Trophoblast cell (in vitro differentiated cells and primary cell): ENCODE results near the gene GREM2.

Experiments used
- DNase-seq, 2 donors: peaks; one replicate each; pipeline ENCODE4 v3.0.0-alpha.2; 2016
- H2AFZ ChIP-seq: 2 replicates; pipeline ENCODE4 v1.6.1; 2013; ENCODE audit warnings: low read length, moderate library complexity, mild to moderate bottlenecking; ENCODE audit not compliant: insufficient read depth, poor library complexity
- H2AK5ac ChIP-seq: 2 replicates; pipeline ENCODE4 v1.6.1; 2013; ENCODE audit warnings: mild to moderate bottlenecking, low read length
- H2BK120ac ChIP-seq: 2 replicates; pipeline ENCODE4 v1.6.1; 2013; ENCODE audit warnings: low read length, mild to moderate bottlenecking, moderate library complexity; ENCODE audit not compliant: insufficient read depth, poor library complexity
- H2BK12ac ChIP-seq: 2 replicates; pipeline ENCODE4 v1.6.1; 2013; ENCODE audit warnings: mild to moderate bottlenecking, low read length, moderate library complexity
- H2BK5ac ChIP-seq: 2 replicates; pipeline ENCODE4 v1.6.1; 2013; ENCODE audit warnings: low read length, low read depth, moderate library complexity, mild to moderate bottlenecking; ENCODE audit not compliant: poor library complexity
- H3K14ac ChIP-seq: 2 replicates; pipeline ENCODE4 v1.6.1; 2013; ENCODE audit warnings: mild to moderate bottlenecking, low read length
- H3K18ac ChIP-seq: 2 replicates; pipeline ENCODE4 v1.6.1; 2013; ENCODE audit warnings: mild to moderate bottlenecking, low read length
- H3K23ac ChIP-seq: 2 replicates; pipeline ENCODE4 v1.6.1; 2013; ENCODE audit warnings: low read length
- H3K27ac ChIP-seq: 2 replicates; pipeline ENCODE4 v1.5.1; 2013; ENCODE audit warnings: low read depth, mild to moderate bottlenecking, inconsistent platforms, low read length, moderate library complexity
- H3K27me3 ChIP-seq: 2 replicates; pipeline ENCODE4 v1.6.1; 2013; ENCODE audit warnings: inconsistent platforms, mild to moderate bottlenecking, low read length, moderate library complexity; ENCODE audit not compliant: insufficient read depth
- H3K36me3 ChIP-seq, 2 experiments: 1 replicate in 1 of 2; 2 replicates in 1 of 2; pipeline ENCODE4 v1.6.1; 2013; ENCODE audit warnings: low read length in 2 of 2, mild to moderate bottlenecking in 2 of 2, moderate library complexity in 1 of 2; ENCODE audit not compliant: insufficient read depth in 2 of 2, control insufficient read depth in 1 of 2
- H3K4ac ChIP-seq: 2 replicates; pipeline ENCODE4 v1.6.1; 2013; ENCODE audit warnings: low read depth, mild to moderate bottlenecking, low read length, moderate library complexity
- H3K4me1 ChIP-seq, 2 experiments: 1 replicate in 1 of 2; 2 replicates in 1 of 2; pipeline ENCODE4 v1.6.1; 2013; ENCODE audit warnings: low read length in 2 of 2, mild to moderate bottlenecking in 2 of 2, moderate library complexity in 1 of 2; ENCODE audit not compliant: insufficient read depth in 2 of 2, control insufficient read depth in 1 of 2
- H3K4me2 ChIP-seq: 2 replicates; pipeline ENCODE4 v1.6.1; 2013; ENCODE audit warnings: inconsistent platforms, mild to moderate bottlenecking, low read length, moderate library complexity
- H3K4me3 ChIP-seq: 2 replicates; pipeline ENCODE4 v1.5.1; 2013; ENCODE audit warnings: mild to moderate bottlenecking, low read depth, low read length, inconsistent platforms
- H3K79me1 ChIP-seq: one replicate; pipeline ENCODE4 v1.6.1; 2013; ENCODE audit warnings: low read length
- H3K79me2 ChIP-seq: 2 replicates; pipeline ENCODE4 v1.6.1; 2013; ENCODE audit warnings: low read length, mild to moderate bottlenecking; ENCODE audit not compliant: control insufficient read depth, insufficient read depth, poor library complexity
- H3K9ac ChIP-seq: 2 replicates; pipeline ENCODE4 v1.6.1; 2013; ENCODE audit warnings: mild to moderate bottlenecking, low read length
- H3K9me3 ChIP-seq: 2 replicates; pipeline ENCODE4 v1.6.1; 2013; ENCODE audit warnings: low read depth, mild to moderate bottlenecking, control low read depth, inconsistent platforms, low read length; ENCODE audit not compliant: insufficient read depth
- H4K12ac ChIP-seq: 2 replicates; pipeline ENCODE4 v1.6.1; 2013; ENCODE audit warnings: low read depth, mild to moderate bottlenecking, low read length, moderate library complexity
- H4K8ac ChIP-seq: 2 replicates; pipeline ENCODE4 v1.6.1; 2013; ENCODE audit warnings: low read depth, mild to moderate bottlenecking, low read length, moderate library complexity
- H4K91ac ChIP-seq: one replicate; pipeline ENCODE4 v1.6.1; 2013; ENCODE audit warnings: low read depth, mild to moderate bottlenecking, low read length, moderate library complexity
- WGBS: extraction: QIAGEN DNeasy Blood & Tissue Kit; methylation state at CpG from one replicate; pipeline ENCODE4 v1.1.7; 2013; ENCODE audit warnings: missing lambda C conversion rate; ENCODE audit not compliant: insufficient read length, insufficient coverage; ENCODE audit errors: extremely low coverage; 5-methylcytosine and 5-hydroxymethylcytosine counted together

GREM2 gene

GRCh38 chr1:240478536-240478935 lies 133.4 kb downstream of the GREM2 start:
- H3K27ac ChIP-seq: no peak overlapping the region
- DNase-seq: no peak
- H2BK12ac ChIP-seq: no peak overlapping the region
- H3K27me3 ChIP-seq: no peaks in the 10 kb centered on the region
- H3K9me3 ChIP-seq: no peaks in the 10 kb centered on the region
- H3K9ac ChIP-seq: no peak overlapping the region
- WGBS: no CpG with 5 or more reads among the region's 6 CpGs
- H3K79me2 ChIP-seq: no peaks in the 10 kb centered on the region
- no peak overlapping the region for H4K8ac ChIP-seq
- no peak overlapping the region for H3K23ac ChIP-seq
- no peaks in the 10 kb centered on the region for H3K36me3 ChIP-seq
- H3K4me2 ChIP-seq: no peak overlapping the region
- H3K4me1 ChIP-seq: peaks cover 2 to 3% of the 10 kb centered on the region in 2 experiments
- no peak overlapping the region for H3K4me3 ChIP-seq
- H3K14ac ChIP-seq: no peak overlapping the region
- H2AK5ac ChIP-seq: no peak overlapping the region
- no peak overlapping the region for H3K4ac ChIP-seq
- H3K18ac ChIP-seq: no peak overlapping the region
- no peak overlapping the region for H2BK120ac ChIP-seq
- H2BK5ac ChIP-seq: no peak overlapping the region
- no peak overlapping the region for H4K91ac ChIP-seq
- H3K79me1 ChIP-seq: peaks cover 4% of the 10 kb centered on the region
- H2AFZ ChIP-seq: no peak overlapping the region
- no peak overlapping the region for H4K12ac ChIP-seq

GRCh38 chr1:240475832-240476231 lies 136.1 kb downstream of the GREM2 start:
- Histone ChIP-seq H3K79me2 (peaks cover 3% of the 10 kb centered on the region), H3K23ac (no peak overlapping the region)

GRCh38 chr1:240474133-240474614 lies 137.8 kb downstream of the GREM2 start:
- WGBS: no CpG with 5 or more reads among the region's 5 CpGs
- H3K4me1 ChIP-seq: peaks cover 4 to 7% of the 10 kb centered on the region in 2 experiments

More at GRCh38 chr1:240475832-240476231, 136.1 kb downstream of the GREM2 start:
- 100% methylated on average over 1 of the region's 4 CpGs for WGBS
- Histone ChIP-seq H4K8ac (no peak overlapping the region), H2BK5ac (no peak overlapping the region), H3K36me3 (no peaks in the 10 kb centered on the region), H3K27me3 (no peaks in the 10 kb centered on the region), H2AFZ (no peak overlapping the region), H3K27ac (no peak overlapping the region), H3K4me2 (no peak overlapping the region), H2BK120ac (no peak overlapping the region), H3K9me3 (no peaks in the 10 kb centered on the region), H3K4me1 (peaks cover 4 to 7% of the 10 kb centered on the region in 2 experiments), H4K12ac (no peak overlapping the region), H3K4me3 (no peak overlapping the region), H4K91ac (no peak overlapping the region), H3K14ac (no peak overlapping the region), H3K9ac (no peak overlapping the region), H2BK12ac (no peak overlapping the region), H3K79me1 (peaks cover 11% of the 10 kb centered on the region), H3K4ac (no peak overlapping the region), H3K18ac (no peak overlapping the region), H2AK5ac (no peak overlapping the region)
- peak; percentile 66 to 96 for DNase-seq

GRCh38 chr1:240468656-240469055 lies 143.3 kb downstream of the GREM2 start:
- no peak overlapping the region for H3K27ac ChIP-seq
- peak overlapping the region; percentile 48 for H2BK5ac ChIP-seq
- H3K4me3 ChIP-seq: no peak overlapping the region
- no peak overlapping the region for H2BK120ac ChIP-seq
- no peaks in the 10 kb centered on the region for H3K27me3 ChIP-seq
- no peak overlapping the region for H2AFZ ChIP-seq
- H3K79me2 ChIP-seq: peaks cover 3% of the 10 kb centered on the region
- peak overlapping the region; percentile 50 for H2BK12ac ChIP-seq
- DNase-seq: no peak
- no peak overlapping the region for H3K9ac ChIP-seq
- peak overlapping the region; percentile 76 for H2AK5ac ChIP-seq
- no peaks in the 10 kb centered on the region for H3K9me3 ChIP-seq
- no peaks in the 10 kb centered on the region for H3K36me3 ChIP-seq
- H3K4ac ChIP-seq: no peak overlapping the region
- peaks cover 19% of the 10 kb centered on the region for H3K79me1 ChIP-seq
- peak overlapping the region; percentile 28 for H4K91ac ChIP-seq
- H3K14ac ChIP-seq: no peak overlapping the region
- no peak overlapping the region for H3K4me2 ChIP-seq
- no peak overlapping the region for H3K23ac ChIP-seq
- peaks cover 3 to 10% of the 10 kb centered on the region in 2 experiments for H3K4me1 ChIP-seq
- H3K18ac ChIP-seq: peak overlapping the region; percentile 29
- H4K12ac ChIP-seq: no peak overlapping the region
- peak overlapping the region; percentile 42 for H4K8ac ChIP-seq
- WGBS: no CpG with 5 or more reads among the region's 7 CpGs

More at GRCh38 chr1:240474133-240474614, 137.8 kb downstream of the GREM2 start:
- peaks cover 11% of the 10 kb centered on the region for H3K79me1 ChIP-seq
- H2BK120ac ChIP-seq: no peak overlapping the region
- H3K14ac ChIP-seq: no peak overlapping the region
- no peak overlapping the region for H3K9ac ChIP-seq
- H2AFZ ChIP-seq: no peak overlapping the region
- H2AK5ac ChIP-seq: no peak overlapping the region
- no peak overlapping the region for H3K27ac ChIP-seq
- no peaks in the 10 kb centered on the region for H3K36me3 ChIP-seq
- no peak overlapping the region for H3K4me3 ChIP-seq
- no peak overlapping the region for H4K12ac ChIP-seq
- no peak overlapping the region for H3K23ac ChIP-seq
- no peak overlapping the region for H2BK12ac ChIP-seq
- H3K4me2 ChIP-seq: no peak overlapping the region
- no peaks in the 10 kb centered on the region for H3K9me3 ChIP-seq
- H4K8ac ChIP-seq: no peak overlapping the region
- H2BK5ac ChIP-seq: no peak overlapping the region
- H3K27me3 ChIP-seq: no peaks in the 10 kb centered on the region
- peaks cover 3% of the 10 kb centered on the region for H3K79me2 ChIP-seq
- H3K4ac ChIP-seq: no peak overlapping the region
- no peak overlapping the region for H4K91ac ChIP-seq
- H3K18ac ChIP-seq: no peak overlapping the region
- peak in 1 of 2 donors; percentile 81 for DNase-seq
